ENCODE data around the gene SYDE1.

SYDE1 gene

GRCh38 chr19:15125232-15126067, 18.2 kb downstream of the SYDE1 start:
- DNase-seq: peak; percentile 98

GRCh38 chr19:15126131-15126910, 19.1 kb downstream of the SYDE1 start:
- no peak for DNase-seq

- DNase-seq: no peak
Observed at GRCh38 chr19:15128162-15128770, 21.1 kb downstream of the SYDE1 start.

DNA sequence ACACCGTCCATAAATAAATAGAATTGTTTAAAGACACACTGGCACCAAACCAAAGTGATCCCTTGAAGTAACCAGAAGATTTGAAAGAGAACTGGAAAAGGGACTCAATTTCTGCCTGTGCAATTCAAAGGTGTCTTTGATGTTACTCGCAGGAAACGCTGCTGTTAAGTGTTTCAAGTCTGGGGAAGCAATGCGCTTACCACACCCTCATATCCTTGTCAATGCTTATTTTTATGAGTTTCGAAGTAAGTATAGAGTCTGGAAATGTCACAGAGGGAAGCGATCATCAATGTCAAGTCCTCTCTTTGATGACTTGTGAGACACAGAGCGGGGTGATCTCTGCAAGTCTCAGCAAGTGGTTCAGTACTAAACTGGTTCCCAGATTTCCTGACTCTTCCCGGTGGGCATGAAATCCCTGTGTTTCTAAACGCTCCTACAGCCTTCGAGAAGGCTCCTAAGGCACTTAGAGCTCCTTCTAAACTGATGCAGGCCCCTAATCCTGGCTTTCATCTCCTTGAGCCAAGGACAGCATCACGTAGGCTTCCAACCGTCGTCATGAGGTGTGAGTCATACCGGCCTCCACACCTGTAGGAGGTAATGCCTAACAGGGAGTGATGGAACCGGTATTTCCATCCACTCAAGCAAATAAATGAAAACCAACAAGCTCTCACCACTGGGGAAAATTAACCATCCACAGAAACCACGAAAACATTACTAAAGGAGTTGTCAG, 22.8 kb downstream of the SYDE1 start:
- DNase-seq: peak; percentile 38

- DNase-seq: no peak
Observed at GRCh38 chr19:15136234-15136954, 29.2 kb downstream of the SYDE1 start.

DNA sequence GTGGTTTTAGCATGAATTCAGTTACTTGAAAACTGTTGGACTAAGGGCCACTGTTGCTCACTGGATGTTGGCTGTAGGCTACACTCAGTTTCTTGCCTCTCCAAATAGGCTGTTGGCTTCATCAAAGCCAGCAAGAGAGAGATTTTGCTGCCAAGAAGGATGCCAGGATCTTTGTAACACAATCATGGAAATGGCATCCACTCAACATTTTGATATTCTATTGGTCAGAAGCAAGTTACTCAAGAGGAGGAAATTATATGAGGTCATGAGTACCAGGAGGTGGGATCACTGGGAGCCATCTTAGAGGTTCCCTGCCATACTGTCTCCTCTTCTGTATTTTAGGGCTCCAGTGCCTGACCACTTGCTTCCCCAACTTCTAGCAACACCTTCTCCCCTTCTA, 30.6 kb downstream of the SYDE1 start:
- DNase-seq: no peak

DNA sequence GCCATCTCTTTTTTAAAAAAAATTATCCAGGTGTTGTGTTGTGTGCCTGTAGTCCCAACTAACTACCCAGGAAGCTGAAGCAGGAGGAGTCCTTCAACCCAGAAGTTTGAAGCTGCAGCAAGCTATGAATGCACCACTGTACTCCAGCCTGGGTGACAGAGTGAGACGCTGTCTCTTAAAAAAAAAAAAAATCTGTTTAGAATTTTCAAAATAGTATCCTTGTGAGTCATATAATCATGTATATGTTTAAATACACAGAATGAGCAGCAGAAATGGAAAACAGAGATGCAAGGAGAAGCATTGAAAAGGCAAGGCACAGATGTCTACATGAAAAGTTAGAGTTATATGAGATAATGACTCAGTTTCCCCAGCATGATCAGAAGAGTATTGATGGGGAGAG, 31.2 kb downstream of the SYDE1 start:
- no peak for DNase-seq

GRCh38 chr19:15141143-15141542, 33.9 kb downstream of the SYDE1 start:
- DNase-seq: no peak

- no peak for DNase-seq
Observed at GRCh38 chr19:15142313-15142712, 35.1 kb downstream of the SYDE1 start.

GRCh38 chr19:15144046-15144646, 36.9 kb downstream of the SYDE1 start:
- no peak for DNase-seq

DNA sequence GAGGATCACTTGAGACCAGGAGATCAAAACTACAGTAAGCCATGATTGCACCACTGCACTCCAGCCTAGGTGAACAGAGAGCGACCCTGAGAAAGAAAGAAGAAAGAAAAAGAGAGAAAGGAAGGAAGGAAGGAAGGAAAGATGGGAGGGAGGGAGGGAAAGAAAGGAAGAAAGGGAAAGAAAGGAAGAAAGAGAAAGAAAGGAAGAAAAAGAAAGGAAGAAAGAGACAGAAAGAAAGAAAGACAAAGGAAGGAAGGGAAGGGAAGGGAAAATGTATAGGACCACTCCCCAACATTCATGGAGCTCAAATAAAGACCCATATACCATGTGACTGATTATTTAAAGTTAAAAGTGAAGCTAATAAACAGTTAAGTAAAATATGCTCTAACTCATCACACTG, 39.9 kb downstream of the SYDE1 start:
- DNase-seq: no peak

GRCh38 chr19:15149737-15150136, 42.5 kb downstream of the SYDE1 start:
- DNase-seq: no peak

DNA sequence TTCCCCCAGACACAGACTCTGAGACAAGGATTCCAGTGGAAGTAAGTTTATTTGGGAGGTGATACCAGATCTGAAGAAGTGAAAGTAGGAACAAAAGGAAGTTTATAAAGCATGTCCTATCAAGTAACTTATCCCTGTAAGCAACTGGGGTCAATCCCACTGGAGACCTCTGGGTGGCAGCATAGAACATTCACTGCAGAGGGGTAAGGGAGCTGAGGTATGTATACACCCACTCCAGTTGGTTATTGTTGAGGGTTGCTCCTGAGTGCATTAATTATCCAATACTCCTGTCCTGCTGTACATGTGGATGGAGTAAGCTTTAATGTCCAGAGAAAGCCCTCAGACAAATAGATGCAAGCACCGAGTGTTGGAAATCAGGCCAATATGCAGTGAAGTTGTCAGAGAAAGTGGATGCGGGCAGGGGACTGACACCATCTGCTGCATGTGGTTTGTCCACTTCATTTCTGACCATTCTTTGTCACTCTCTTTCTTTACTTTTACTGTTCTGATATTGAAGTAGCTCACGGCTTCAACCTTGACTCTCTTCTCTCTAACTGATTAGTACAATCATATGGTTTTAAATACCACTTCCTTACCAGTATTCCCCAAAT, 46.9 kb downstream of the SYDE1 start:
- DNase-seq: peak; percentile 30

- DNase-seq: no peak
Observed at GRCh38 chr19:15155296-15155695, 48.1 kb downstream of the SYDE1 start.

GRCh38 chr19:15156391-15156790, 49.2 kb downstream of the SYDE1 start:
- no peak for DNase-seq

DNA sequence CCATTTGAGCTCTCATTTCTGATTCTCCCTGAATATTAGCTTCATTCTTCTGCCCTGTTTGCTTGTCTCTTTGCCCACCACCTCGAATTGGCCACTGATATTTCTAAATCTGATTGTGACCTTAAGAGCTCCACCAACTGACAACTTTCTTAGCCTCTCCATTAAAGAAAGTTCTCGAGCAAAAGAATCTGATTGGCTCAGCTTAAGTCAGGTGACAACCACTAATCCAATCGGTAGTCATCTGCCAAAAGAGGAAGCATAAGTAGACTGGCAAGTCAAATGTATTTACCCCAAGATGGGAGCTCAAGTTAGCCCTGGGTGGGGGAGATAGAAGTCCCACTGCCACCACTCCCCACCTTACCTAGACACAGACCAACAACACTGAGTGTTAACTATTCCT, 52.0 kb downstream of the SYDE1 start:
- DNase-seq: no peak

DNA sequence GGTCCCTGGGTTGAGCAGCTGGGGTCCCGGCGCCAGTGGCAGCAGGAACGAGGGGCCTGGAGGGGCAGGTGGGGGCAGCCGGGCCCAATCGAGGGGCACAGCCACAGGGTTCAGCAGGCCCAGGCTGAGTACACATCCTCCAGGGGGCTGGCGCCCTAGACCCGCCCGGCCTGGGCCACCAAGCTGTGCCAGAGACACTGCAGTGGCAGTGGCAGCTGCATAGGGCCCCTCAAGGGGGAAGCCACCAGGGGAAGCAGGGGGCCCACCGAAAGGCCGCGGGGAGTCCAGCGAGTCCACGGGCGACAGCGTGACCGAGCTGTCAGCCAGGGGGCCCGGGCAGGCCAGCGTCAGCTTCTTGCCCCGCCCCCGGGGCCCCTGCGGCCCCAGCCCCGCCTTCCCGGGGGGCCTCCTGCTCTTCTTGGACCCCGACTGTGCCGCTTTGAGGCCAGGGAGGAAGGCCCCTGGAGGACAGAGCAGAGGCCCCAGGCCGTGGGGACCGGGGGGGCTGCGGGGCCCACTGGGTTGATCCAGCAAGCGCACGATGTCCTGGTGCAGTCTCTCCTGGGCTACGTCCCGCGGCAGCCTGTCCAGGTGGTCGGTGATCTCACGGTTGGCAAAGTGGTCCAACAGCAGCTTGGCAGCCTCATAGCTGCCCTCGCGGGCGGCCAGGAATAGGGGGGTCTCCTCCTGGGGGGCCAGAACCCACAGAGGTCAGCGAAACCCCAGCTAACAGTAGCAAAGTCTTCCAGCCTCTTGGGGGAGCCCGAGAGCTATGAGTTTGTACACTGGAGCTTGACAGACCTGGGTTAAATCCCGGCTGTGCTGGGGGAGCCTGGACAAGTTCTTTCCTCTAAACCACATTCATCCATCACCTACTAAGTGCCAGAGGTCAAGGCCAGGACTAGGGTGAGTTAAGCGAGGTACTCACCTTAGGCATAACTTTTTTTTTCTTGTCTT, 54.1 kb downstream of the SYDE1 start:
- DNase-seq: peak; percentile 9

Data from CD4-positive, alpha-beta T cell treated with Interleukin-21 for 1 hour (primary cell).